ENCODE results near the gene ARRB2.
"Not testable (repeated sequence)": the region's sequence is repeated elsewhere in the genome, so short reads cannot be mapped to it uniquely, and the experiment has no call there.

Gene ARRB2

GRCh38 chr17:4712526-4712925 lies 2.1 kb downstream of the ARRB2 start:
- TF ChIP-seq CTCF (IDR thresholded peaks at IDR 0.05; ENCODE audit: borderline replicate concordance, insufficient read depth, low read depth, low read length): no peak
- H3K4me3 ChIP-seq (ENCODE audit: low read depth, low read length): no peak overlapping the region

GRCh38 chr17:4714340-4715062 lies 4.1 kb downstream of the ARRB2 start:
- H3K4me3 ChIP-seq (ENCODE audit: low read depth, low read length): not testable (repeated sequence)

- H3K4me3 ChIP-seq (ENCODE audit: low read depth, low read length): no peak overlapping the region
- TF ChIP-seq CTCF (IDR thresholded peaks at IDR 0.05; ENCODE audit: borderline replicate concordance, insufficient read depth, low read depth, low read length): no peak
Measured at GRCh38 chr17:4715063-4715744, 4.8 kb downstream of the ARRB2 start.

GRCh38 chr17:4716081-4716480 lies 5.6 kb downstream of the ARRB2 start:
- H3K4me3 ChIP-seq (ENCODE audit: low read depth, low read length): no peak overlapping the region
- no peak for TF ChIP-seq CTCF (IDR thresholded peaks at IDR 0.05; ENCODE audit: borderline replicate concordance, insufficient read depth, low read depth, low read length)

- no peak overlapping the region for H3K4me3 ChIP-seq (ENCODE audit: low read depth, low read length)
- TF ChIP-seq CTCF (IDR thresholded peaks at IDR 0.05; ENCODE audit: borderline replicate concordance, insufficient read depth, low read depth, low read length): no peak
Measured at GRCh38 chr17:4717791-4718190, 7.4 kb downstream of the ARRB2 start.

- TF ChIP-seq CTCF (IDR thresholded peaks at IDR 0.05; ENCODE audit: borderline replicate concordance, insufficient read depth, low read depth, low read length): no peak
- H3K4me3 ChIP-seq (ENCODE audit: low read depth, low read length): no peak overlapping the region
Measured at GRCh38 chr17:4718276-4718675, 7.8 kb downstream of the ARRB2 start.

DNA sequence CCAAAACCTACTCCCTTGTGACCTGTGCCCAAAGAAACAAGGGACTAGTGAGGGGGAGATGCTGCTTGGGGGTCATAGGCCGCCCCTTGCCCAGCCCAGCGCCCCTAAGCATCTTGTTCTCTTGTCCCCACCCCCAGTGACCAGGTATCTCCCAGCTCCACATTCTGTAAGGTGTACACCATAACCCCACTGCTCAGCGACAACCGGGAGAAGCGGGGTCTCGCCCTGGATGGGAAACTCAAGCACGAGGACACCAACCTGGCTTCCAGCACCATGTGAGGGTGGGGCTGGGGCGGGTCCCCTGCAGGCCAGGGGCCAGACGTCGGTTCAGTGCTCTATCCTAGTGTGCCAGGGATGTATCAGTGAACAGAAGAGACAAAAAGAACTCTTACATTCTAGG lies 8.7 kb downstream of the ARRB2 start:
- TF ChIP-seq CTCF (IDR thresholded peaks at IDR 0.05; ENCODE audit: borderline replicate concordance, insufficient read depth, low read depth, low read length): no peak
- no peak overlapping the region for H3K4me3 ChIP-seq (ENCODE audit: low read depth, low read length)

All from GM12875 (cell line).